ENCODE data around the gene TTC7B.
"Not testable (repeated sequence)": the region's sequence is repeated elsewhere in the genome, so short reads cannot be mapped to it uniquely, and the experiment has no call there.

TTC7B gene

DNA sequence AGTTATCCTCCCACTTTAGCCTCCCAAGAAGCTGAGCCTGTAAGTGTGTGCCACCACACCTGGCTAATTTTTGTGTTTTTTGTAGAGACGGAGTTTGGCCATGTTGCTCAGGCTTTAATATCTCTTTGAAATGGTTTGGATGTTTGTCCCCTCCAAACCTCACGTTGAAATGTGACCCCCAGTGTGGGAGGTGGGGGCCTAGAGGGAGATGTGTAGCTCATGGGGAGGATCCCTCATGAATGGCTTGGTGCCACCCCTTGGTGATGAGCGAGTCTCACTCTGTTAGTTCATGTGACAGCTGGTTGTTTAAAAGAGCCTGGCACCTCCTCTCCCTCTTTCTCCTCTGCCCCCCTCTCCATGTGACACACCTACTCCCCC, 23.6 kb upstream of the TTC7B start:
- no peaks in the 10 kb centered on the region for H3F3A ChIP-seq (ENCODE audit: insufficient read depth)
- H4K20me1 ChIP-seq (ENCODE audit: low read depth, low read length) = no peaks in the 10 kb centered on the region
- H3K4me3 ChIP-seq (ENCODE audit: insufficient read depth, low read length, poor library complexity, severe bottlenecking) = no peak overlapping the region
- H3K9me2 ChIP-seq (replicated peaks; ENCODE audit: insufficient read depth, low read length) = no peaks in the 10 kb centered on the region
- no peak overlapping the region for H3K9ac ChIP-seq (ENCODE audit: low read length)
- no peak overlapping the region for H2AFZ ChIP-seq (ENCODE audit: low read depth, low read length, severe bottlenecking)
- no peak for TF ChIP-seq EZH2phosphoT487 (conservative IDR thresholded peaks at IDR 0.05; ENCODE audit: low read length)
- TF ChIP-seq, protein P1, sequence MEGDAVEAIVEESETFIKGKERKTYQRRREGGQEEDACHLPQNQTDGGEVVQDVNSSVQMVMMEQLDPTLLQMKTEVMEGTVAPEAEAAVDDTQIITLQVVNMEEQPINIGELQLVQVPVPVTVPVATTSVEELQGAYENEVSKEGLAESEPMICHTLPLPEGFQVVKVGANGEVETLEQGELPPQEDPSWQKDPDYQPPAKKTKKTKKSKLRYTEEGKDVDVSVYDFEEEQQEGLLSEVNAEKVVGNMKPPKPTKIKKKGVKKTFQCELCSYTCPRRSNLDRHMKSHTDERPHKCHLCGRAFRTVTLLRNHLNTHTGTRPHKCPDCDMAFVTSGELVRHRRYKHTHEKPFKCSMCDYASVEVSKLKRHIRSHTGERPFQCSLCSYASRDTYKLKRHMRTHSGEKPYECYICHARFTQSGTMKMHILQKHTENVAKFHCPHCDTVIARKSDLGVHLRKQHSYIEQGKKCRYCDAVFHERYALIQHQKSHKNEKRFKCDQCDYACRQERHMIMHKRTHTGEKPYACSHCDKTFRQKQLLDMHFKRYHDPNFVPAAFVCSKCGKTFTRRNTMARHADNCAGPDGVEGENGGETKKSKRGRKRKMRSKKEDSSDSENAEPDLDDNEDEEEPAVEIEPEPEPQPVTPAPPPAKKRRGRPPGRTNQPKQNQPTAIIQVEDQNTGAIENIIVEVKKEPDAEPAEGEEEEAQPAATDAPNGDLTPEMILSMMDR (IDR thresholded peaks at IDR 0.05; ENCODE audit: insufficient read depth, low read length, poor library complexity, severe bottlenecking) = no peak
- no peaks in the 10 kb centered on the region for H3K79me2 ChIP-seq (ENCODE audit: insufficient read depth, low read length)
- H3K9me3 ChIP-seq (ENCODE audit: insufficient read depth, low read length) = no peaks in the 10 kb centered on the region
- H3K36me3 ChIP-seq (ENCODE audit: low read length) = no peaks in the 10 kb centered on the region
- no peak overlapping the region for H3K4me2 ChIP-seq (ENCODE audit: low read depth, low read length, poor library complexity, severe bottlenecking)
- no peak overlapping the region for H3K27ac ChIP-seq (ENCODE audit: low read depth, low read length)
- no peaks in the 10 kb centered on the region for H3K27me3 ChIP-seq (ENCODE audit: low read length)

DNA sequence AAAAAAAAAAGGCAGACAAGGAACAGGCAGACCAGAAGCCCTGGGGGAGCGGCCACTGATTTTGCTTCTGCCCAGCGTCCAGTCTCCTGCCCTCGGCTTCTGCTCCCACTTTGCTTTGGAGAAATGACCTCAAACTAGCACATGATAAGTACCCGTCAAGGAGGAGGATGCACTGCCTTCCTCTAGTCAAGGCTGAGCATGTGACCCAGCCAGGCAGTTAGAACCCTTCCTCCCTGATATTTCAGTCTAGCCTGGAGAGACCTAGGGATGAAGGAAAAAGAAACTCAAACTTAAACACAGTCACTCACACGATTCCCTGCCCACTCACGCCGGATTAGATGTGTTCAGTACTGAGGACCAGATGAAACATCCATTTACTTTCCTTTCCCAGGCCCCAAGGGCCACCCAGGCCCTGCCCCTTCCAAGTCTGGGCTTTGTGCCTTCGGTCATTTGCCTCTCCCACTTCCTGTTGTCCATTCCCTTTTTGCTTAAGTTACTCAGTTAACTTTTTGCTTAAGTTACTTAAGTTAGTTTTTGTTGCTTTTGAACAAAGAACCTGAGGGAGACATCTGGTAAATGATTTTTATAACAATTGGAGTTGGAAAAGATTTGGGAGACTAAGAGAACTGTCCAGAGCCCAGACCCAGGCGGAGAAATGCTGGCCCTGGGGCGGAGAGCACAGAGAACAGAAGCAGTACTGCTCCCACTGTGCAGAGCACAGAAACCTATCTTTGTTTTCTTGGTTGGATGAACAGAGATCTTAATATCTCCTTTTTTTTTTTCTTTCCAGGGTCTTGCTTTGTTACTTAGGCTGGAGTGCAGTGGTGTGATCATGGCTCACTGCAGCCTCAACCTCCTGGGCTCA, 23.0 kb upstream of the TTC7B start:
- Histone ChIP-seq H3F3A (ENCODE audit: insufficient read depth) (no peaks in the 10 kb centered on the region), H3K27me3 (ENCODE audit: low read length) (no peaks in the 10 kb centered on the region), H2AFZ (ENCODE audit: low read depth, low read length, severe bottlenecking) (no peak overlapping the region), H3K4me2 (ENCODE audit: low read depth, low read length, poor library complexity, severe bottlenecking) (no peak overlapping the region), H3K9me2 (replicated peaks; ENCODE audit: insufficient read depth, low read length) (no peaks in the 10 kb centered on the region), H3K9ac (ENCODE audit: low read length) (no peak overlapping the region), H3K9me3 (ENCODE audit: insufficient read depth, low read length) (no peaks in the 10 kb centered on the region), H3K36me3 (ENCODE audit: low read length) (no peaks in the 10 kb centered on the region), H3K79me2 (ENCODE audit: insufficient read depth, low read length) (no peaks in the 10 kb centered on the region), H3K4me3 (ENCODE audit: insufficient read depth, low read length, poor library complexity, severe bottlenecking) (no peak overlapping the region), H3K27ac (ENCODE audit: low read depth, low read length) (no peak overlapping the region), H4K20me1 (ENCODE audit: low read depth, low read length) (no peaks in the 10 kb centered on the region)
- TF ChIP-seq EZH2phosphoT487 (conservative IDR thresholded peaks at IDR 0.05; ENCODE audit: low read length) = no peak
- TF ChIP-seq, protein P1 (IDR thresholded peaks at IDR 0.05; ENCODE audit: insufficient read depth, low read length, poor library complexity, severe bottlenecking) = no peak

DNA sequence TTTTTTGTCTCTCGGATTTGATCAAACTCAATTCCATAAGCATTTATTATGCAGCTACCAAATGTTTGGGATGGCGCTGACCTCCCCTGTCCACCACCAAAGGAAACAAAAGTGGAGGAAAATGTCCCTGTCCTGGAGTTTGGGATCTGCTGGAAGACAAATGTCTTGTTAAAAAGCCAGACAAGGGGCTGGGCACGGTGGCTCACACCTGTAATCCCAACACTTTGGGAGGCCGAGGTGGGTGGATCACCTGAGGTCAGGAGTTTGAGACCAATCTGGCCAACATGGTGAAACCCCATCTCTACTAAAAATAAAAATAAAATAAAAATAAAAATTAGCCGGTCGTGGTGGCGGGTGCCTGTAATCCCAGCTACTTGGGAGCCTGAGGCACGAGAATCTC, 22.3 kb upstream of the TTC7B start:
- not testable (repeated sequence) for H3K27ac ChIP-seq (ENCODE audit: low read depth, low read length); H3F3A ChIP-seq (ENCODE audit: insufficient read depth); H3K36me3 ChIP-seq (ENCODE audit: low read length); H3K4me2 ChIP-seq (ENCODE audit: low read depth, low read length, poor library complexity, severe bottlenecking); H3K9me3 ChIP-seq (ENCODE audit: insufficient read depth, low read length); H2AFZ ChIP-seq (ENCODE audit: low read depth, low read length, severe bottlenecking); H3K79me2 ChIP-seq (ENCODE audit: insufficient read depth, low read length); H3K4me3 ChIP-seq (ENCODE audit: insufficient read depth, low read length, poor library complexity, severe bottlenecking); H3K9ac ChIP-seq (ENCODE audit: low read length); H3K27me3 ChIP-seq (ENCODE audit: low read length); H4K20me1 ChIP-seq (ENCODE audit: low read depth, low read length); H3K9me2 ChIP-seq (replicated peaks; ENCODE audit: insufficient read depth, low read length)

DNA sequence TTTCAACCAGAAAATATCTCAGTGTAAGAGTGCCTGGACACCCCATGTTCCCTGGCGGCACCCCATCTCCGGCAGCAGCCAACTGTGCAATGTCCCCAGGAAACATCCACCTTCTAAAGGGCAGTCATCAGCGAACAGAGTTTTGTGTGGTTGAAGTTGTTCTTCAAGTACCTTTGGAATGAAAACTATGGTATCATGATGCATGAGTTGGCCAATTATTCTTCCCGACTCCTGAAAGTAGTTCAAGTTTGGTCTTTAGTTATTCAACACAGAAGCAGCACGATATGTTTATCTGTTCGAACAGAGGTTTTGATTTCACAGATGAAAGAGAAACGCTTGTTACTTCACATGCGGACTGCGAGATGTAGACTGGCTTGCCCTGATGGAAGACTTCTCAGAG, 21.1 kb upstream of the TTC7B start:
- Histone ChIP-seq H3K9ac (ENCODE audit: low read length) (no peak overlapping the region), H3K9me3 (ENCODE audit: insufficient read depth, low read length) (no peaks in the 10 kb centered on the region), H2AFZ (ENCODE audit: low read depth, low read length, severe bottlenecking) (no peak overlapping the region), H3K4me3 (ENCODE audit: insufficient read depth, low read length, poor library complexity, severe bottlenecking) (no peak overlapping the region), H3K4me2 (ENCODE audit: low read depth, low read length, poor library complexity, severe bottlenecking) (no peak overlapping the region), H3K27me3 (ENCODE audit: low read length) (no peaks in the 10 kb centered on the region), H3K79me2 (ENCODE audit: insufficient read depth, low read length) (no peaks in the 10 kb centered on the region), H3K36me3 (ENCODE audit: low read length) (no peaks in the 10 kb centered on the region), H3F3A (ENCODE audit: insufficient read depth) (no peaks in the 10 kb centered on the region), H3K27ac (ENCODE audit: low read depth, low read length) (no peak overlapping the region), H3K9me2 (replicated peaks; ENCODE audit: insufficient read depth, low read length) (no peaks in the 10 kb centered on the region), H4K20me1 (ENCODE audit: low read depth, low read length) (no peaks in the 10 kb centered on the region)
- TF ChIP-seq EZH2phosphoT487 (conservative IDR thresholded peaks at IDR 0.05; ENCODE audit: low read length) = no peak
- TF ChIP-seq, protein P1 (IDR thresholded peaks at IDR 0.05; ENCODE audit: insufficient read depth, low read length, poor library complexity, severe bottlenecking) = no peak

Measured in SU-DHL-6 (cell line).